Measurements from ENCODE around the gene NAV2. TPM values are rescaled to one million over a fixed set of nuclear protein-coding genes. Genes with fewer than 3 reads are reported as not detected.

Gene NAV2
- polyA plus RNA-seq, 1 experiment, result 5.1 TPM

DNA sequence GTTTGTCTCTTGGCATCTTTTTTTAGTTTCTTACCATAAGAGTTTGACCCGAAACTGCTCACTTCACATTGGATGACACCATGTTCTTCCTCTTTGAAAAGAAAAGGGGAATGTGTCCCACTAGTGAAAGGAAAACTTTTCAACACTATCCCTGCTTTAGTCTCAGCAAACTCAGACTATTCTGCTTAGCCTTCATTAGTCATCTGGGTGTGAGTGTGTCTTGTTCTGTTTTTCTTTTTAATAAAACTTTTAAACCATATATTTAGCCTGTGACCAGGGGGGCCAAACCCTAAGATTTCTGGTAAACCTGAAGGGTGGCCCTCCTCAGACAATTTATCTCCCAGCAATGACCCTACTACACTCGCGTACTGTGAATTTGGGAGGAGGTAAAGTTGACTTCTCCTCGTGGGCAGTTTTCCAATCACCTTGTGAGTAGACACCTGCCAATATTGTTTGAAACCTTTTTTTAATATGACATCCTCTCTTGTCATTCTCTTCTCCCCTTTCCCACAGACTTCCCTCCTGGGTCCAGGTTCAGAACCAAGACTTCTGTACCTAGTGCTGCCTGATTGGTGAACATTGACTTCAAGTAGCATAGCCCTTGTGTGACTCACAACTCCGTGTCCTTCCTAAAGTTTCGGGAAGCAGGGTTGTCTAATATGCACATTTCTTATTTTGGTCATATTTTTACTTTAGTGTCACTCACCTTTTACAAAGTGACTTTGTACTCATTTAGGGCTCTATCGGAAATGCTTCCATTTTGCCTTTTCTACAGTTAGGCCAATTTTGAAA, 407.7 kb downstream of the NAV2 start:
- DNase-seq (ENCODE audit: low read depth, low spot score), result no peak
- Histone ChIP-seq H3K4me3 (ENCODE audit: low read depth, low read length) (no peak overlapping the region), H3K27ac (ENCODE audit: low read depth, low read length) (no peak overlapping the region), H3K9me3 (ENCODE audit: control insufficient read depth, insufficient read depth, low read length) (no peaks in the 10 kb centered on the region; the same call in 1 of the 2 replicates), H3K27me3 (ENCODE audit: control insufficient read depth, insufficient read depth, low read length) (no peaks in the 10 kb centered on the region)
- ChIA-PET CTCF (interaction anchor here (10.2 kb wide), 1 partner anchor 8 kb away, joined by 78 read pairs; no protein-coding TSS in a partner anchor), POLR2A (no interaction called here)
- no peak for TF ChIP-seq CTCF (IDR thresholded peaks at IDR 0.05; ENCODE audit: low read depth, low read length)

- DNase-seq (ENCODE audit: low read depth, low spot score), result no peak
- H3K4me3 ChIP-seq (ENCODE audit: low read depth, low read length), result no peak overlapping the region
- ChIA-PET POLR2A (interaction anchor here (0.7 kb wide), 1 partner anchor 497 kb away, joined by 4 read pairs; no protein-coding TSS in a partner anchor), CTCF (no interaction called here)
- H3K27me3 ChIP-seq (ENCODE audit: control insufficient read depth, insufficient read depth, low read length), result no peaks in the 10 kb centered on the region
- no peak for TF ChIP-seq CTCF (IDR thresholded peaks at IDR 0.05; ENCODE audit: low read depth, low read length)
- no peak overlapping the region for H3K27ac ChIP-seq (ENCODE audit: low read depth, low read length)
- H3K9me3 ChIP-seq (ENCODE audit: control insufficient read depth, insufficient read depth, low read length), result no peaks in the 10 kb centered on the region; the same call in 1 of the 2 replicates
Observed at GRCh38 chr11:20122131-20122530, 409.5 kb downstream of the NAV2 start.

GRCh38 chr11:20125927-20126326, 413.3 kb downstream of the NAV2 start:
- Histone ChIP-seq H3K27me3 (ENCODE audit: control insufficient read depth, insufficient read depth, low read length) (no peaks in the 10 kb centered on the region), H3K4me3 (ENCODE audit: low read depth, low read length) (no peak overlapping the region), H3K9me3 (ENCODE audit: control insufficient read depth, insufficient read depth, low read length) (no peaks in the 10 kb centered on the region), H3K27ac (ENCODE audit: low read depth, low read length) (peak overlapping the region; percentile 39)
- ChIA-PET POLR2A (interaction anchor here (0.6 kb wide), 1 partner anchor 13 kb away, joined by 4 read pairs; no protein-coding TSS in a partner anchor), CTCF (interaction anchor here (0.6 to 6.3 kb wide), 5 partner anchors 9 to 484 kb away, joined by 3 to 80 read pairs (median 4); no protein-coding TSS in a partner anchor)
- TF ChIP-seq CTCF (IDR thresholded peaks at IDR 0.05; ENCODE audit: low read depth, low read length), result no peak
- DNase-seq (ENCODE audit: low read depth, low spot score), result peak; percentile 24

DNA sequence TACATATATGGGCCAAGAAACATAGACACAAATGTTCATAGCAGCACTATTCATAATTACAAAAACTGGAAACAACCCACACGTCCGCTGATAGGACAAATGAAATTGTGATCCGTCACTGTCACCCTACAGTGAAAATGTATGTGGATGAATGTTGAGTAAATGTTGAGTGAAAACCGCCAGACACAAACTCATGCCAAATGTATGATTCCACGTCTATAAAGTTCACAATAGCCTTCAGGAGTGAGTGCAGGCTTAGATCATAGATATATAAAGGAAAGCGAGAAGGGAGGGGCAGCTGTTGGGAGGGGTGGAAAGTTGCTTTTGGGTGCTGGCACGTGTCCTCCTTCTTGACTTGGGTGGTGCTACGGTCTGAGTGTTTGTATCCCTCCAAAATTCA, 414.1 kb downstream of the NAV2 start:
- POLR2A ChIA-PET, result no interaction called here

More for the DNA sequence above, 414.1 kb downstream of the NAV2 start:
- no peak for TF ChIP-seq CTCF (IDR thresholded peaks at IDR 0.05; ENCODE audit: low read depth, low read length)
- Histone ChIP-seq H3K9me3 (ENCODE audit: control insufficient read depth, insufficient read depth, low read length) (no peaks in the 10 kb centered on the region), H3K4me3 (ENCODE audit: low read depth, low read length) (no peak overlapping the region), H3K27ac (ENCODE audit: low read depth, low read length) (no peak overlapping the region), H3K27me3 (ENCODE audit: control insufficient read depth, insufficient read depth, low read length) (no peaks in the 10 kb centered on the region)
- CTCF ChIA-PET, result interaction anchor here (0.6 to 6.3 kb wide), 26 partner anchors 8 to 1457 kb away, joined by 3 to 100 read pairs (median 12); no protein-coding TSS in a partner anchor
- DNase-seq (ENCODE audit: low read depth, low spot score), result no peak
